HG03565 (cell line): Measurements from ENCODE around the gene C5orf46.
"Not testable (repeated sequence)": the region's sequence is repeated elsewhere in the genome, so short reads cannot be mapped to it uniquely, and the experiment has no call there.

Source experiments
- ATAC-seq: cut with Tn5 transposase; IDR thresholded peaks from one replicate; pipeline ENCODE4 v1.9.1; 2021; ENCODE audit warnings: mild to moderate bottlenecking, moderate library complexity; ENCODE audit not compliant: unreplicated experiment

C5orf46 gene

GRCh38 chr5:147895864-147896263 lies 10.5 kb downstream of the C5orf46 start:
- no peak for ATAC-seq

- ATAC-seq, result no peak
These were observed 12.5 kb downstream of the C5orf46 start for GRCh38 chr5:147893820-147894219.

DNA sequence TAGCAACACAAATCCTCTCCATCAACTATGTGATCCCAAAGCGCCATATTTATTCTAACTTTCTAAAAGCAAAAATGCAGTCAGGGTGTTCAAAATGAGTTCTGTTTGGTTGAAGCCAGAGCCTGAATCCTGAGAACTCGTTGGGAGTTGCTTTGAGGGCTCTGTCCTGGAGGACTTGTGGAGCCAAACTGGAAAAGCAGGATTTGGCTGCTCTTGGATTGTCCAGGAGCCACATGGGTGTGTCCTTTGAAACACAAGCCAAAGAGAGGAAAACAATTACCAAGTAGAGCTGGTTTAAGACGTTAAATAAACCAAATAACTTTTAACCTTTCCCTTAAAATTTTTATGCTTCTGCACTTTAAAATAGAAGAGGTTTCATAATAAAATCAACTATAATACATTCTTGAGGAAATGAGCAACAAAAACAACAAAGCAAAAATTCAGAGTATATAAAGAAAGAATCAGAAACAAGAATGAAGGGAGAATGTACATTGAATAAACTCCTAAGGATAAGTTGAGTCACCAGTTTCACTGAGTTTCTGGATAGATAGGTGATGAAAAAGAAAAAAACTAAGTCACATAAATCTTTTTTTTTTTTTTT lies 13.5 kb downstream of the C5orf46 start:
- ATAC-seq, result no peak

- ATAC-seq, result no peak
These were observed 18.4 kb downstream of the C5orf46 start for GRCh38 chr5:147887930-147888329.

- ATAC-seq, result no peak
These were observed 19.2 kb downstream of the C5orf46 start for GRCh38 chr5:147887026-147887627.

DNA sequence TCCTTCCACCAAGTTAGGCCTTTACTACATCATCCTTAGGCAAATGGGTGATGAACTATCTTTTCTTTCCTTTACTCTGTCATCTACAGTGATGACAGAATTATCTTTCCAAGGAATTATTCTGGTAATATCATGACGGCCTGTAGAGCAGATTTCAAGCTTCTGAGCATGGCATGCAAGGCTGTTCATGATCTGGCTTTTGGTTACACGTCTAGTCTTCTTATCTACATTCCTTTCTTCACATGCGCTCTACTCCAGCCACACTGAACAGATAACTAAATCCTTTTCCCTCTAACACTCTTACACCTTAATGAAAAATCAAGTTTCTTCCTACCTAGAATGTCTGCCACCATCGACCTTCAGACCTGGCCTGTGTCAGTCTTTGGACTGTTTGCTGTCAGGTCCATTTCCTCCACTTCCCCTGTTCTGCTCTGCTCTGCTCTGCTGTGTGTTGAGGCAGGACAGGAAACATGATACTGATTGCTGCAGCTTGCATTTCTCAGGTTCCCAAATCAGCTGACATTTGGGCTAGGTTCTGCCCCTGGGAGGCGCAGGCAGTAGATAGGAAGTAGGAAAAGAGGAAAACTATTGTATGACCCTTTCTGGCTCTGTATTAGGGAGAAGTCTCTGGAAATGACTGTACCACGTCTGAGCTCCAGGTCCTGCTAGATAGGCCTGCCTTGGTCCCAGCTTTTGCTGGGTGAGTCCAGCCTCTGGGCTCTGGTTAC lies 23.6 kb downstream of the C5orf46 start:
- no peak for ATAC-seq

DNA sequence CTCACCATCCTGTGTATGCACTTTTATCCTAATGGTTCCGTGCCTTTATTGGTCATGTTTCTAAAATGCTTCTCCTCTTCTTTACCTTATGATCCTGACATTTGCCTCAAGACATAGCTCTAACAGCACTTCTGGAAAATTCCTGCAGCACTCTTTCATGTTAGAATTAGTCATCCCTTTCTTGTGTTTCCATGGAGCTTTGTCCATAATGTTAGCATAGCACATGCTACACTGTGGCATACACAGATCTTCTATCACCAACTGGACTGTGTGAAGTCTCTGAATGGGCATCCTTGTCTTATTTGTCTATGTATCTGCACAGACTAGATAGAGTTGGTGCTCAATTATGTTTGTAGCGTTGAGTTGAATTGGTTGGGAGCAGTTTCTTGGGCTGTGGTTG lies 25.9 kb downstream of the C5orf46 start:
- no peak for ATAC-seq

- ATAC-seq, result no peak
These were observed 26.6 kb downstream of the C5orf46 start for GRCh38 chr5:147879784-147880183.

DNA sequence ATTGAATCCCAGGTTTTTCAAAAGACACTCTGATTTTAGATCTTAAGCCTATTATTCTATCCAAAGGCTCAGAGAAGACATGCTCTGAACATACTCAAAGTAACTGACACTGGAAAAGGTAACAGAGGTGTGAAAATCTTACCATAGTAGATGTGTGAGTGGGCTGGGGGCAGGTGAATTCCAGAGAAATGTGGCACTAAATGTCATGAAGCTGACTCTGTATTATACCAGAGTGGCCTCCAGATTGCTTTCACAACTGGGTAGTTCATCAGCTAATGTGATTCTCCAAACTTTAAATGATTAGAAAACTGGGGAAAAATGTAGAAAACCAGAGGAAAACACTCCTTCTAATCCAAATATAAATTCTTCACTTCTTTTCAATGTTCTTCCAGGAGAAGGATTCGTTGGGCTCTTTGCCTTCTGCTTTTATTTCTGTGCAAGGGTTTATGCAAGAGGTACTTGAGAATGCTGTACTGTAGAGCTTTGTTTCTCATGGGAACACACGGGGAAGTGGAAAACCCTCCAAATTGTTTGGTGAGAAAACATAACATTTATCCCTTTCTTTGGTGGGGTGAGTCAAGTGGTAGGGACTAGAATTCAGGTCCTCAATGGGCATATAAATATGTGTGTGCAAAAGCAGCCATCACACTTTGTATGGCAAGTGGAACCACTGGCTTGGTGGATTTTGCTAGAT lies 28.1 kb downstream of the C5orf46 start, which contains the start of gene SCGB3A2:
TSS of gene SCGB3A2 (plus strand) at position 646 of the 694 bp plus-strand sequence. CDS start 93 bp downstream, outside the sequence.
- ATAC-seq, result no peak

DNA sequence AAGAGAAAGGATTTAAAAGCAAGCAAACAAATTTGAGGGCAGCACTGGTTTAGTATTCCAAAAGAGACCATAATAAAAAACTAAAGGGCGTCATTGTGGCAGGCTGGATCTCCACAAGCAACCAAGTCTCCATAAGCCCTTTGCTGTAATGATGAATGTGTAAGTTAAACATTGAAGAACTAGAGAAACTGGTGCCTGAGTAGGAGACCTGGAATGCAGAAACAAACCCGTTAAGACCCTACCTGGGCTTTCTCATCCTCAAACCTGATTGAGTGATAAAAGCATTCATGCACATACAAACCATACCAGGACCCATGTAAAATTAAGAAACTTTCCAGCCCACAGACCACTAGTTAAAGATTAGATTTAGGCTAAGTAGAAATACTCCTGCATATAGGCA lies 29.7 kb downstream of the C5orf46 start:
- ATAC-seq, result no peak

DNA sequence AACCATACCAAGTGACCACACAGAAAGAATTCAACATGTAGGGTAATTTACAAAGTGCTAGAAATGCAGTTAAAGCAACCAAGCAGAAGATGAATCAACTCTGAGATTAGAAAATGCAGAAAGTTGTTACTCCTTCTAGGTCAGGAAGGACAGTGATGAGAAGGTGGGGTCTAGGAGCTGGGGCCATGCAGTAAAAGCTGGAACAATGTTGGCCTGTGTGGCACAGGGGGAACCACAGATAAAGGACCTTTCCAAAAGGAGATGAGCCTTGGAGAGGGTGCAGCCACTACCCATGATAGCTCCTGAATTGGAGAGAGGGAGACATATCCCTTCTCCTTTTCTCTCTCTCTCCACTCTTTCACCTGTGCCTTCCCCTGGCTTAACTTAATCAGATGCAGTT lies 30.2 kb downstream of the C5orf46 start:
- no peak for ATAC-seq

DNA sequence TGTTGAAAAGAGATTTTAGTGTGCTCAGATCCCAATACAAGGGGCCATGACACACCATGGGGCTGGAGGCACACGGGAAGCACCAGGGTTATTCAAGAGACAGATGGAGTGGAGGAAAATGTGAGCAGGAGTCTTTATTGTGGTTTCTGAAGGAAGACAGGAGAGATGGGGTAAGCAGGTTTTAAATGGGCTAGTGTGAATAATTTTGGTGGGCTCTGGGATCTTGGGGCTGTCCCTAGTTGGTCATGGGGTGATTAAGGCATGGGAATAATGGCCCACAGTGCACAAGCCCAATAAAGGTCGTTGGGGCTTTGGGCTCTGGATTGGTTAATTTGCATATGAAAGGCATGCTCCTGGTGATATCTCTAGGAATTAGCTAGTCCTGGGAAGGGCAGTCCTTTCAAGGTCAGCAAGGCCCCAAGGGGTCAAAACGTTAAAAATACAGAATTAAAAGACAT lies 31.4 kb downstream of the C5orf46 start:
- no peak for ATAC-seq

- ATAC-seq, result not testable (repeated sequence)
These were observed 32.0 kb downstream of the C5orf46 start for GRCh38 chr5:147874118-147874875.

DNA sequence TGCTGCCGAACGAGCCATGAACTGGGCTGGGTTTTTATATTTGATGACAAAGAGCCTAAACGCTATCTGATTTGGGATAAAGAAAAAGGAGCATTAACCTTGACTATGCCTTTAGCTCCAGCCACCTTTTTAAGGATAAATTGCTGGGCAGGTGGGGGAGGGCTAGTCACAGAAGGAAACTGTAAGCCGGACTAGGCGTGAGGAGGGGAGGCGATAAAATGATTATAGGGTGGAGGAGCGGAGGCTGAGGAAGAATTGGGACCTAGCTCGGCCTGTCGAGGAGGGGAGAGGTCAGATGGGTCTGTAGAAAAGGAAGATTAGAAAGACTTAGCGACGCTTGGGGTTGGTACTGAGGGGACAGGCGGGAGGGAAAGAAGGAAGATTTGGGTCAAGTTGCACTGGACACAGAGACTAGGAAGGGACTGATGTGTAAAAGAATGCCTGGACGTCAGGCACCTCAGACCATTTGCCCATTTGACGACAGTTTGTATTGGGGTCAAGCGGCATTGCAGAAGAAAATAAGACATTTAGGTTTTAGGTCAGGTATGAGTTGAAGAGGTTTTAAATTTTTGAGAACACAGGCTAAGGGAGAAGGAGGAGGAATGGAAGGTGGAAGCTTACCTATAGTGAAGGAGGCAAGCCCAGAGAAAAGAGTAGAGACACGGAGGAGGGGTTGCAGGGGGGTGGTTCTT lies 33.4 kb downstream of the C5orf46 start:
- not testable (repeated sequence) for ATAC-seq

GRCh38 chr5:147871980-147872549 lies 34.3 kb downstream of the C5orf46 start:
- not testable (repeated sequence) for ATAC-seq

DNA sequence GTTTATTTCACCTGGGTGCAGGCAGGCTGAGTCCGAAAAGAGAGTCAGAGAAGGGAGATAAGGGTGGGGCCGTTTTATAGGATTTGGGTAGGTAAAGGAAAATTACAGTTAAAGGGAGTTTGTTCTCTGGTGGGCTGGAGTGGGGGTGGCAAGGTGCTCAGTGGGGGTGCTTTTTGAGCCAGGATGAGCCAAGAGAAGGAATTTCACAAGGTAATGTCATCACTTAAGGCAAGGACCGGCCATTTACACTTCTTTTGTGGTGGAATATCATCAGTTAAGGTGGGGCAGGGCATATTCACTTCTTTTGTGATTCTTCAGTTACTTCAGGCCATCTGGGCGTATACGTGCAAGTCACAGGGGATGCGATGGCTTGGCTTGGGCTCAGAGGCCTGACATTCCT lies 36.4 kb downstream of the C5orf46 start:
- ATAC-seq, result not testable (repeated sequence)

GRCh38 chr5:147869112-147869511 lies 37.2 kb downstream of the C5orf46 start:
- ATAC-seq, result no peak

GRCh38 chr5:147863454-147864158 lies 42.7 kb downstream of the C5orf46 start:
- no peak for ATAC-seq

GRCh38 chr5:147860641-147861025 lies 45.7 kb downstream of the C5orf46 start:
- ATAC-seq, result no peak
